HG02678 (cell line): ENCODE data around the gene ANTXR2.
"Not testable (repeated sequence)": the region's sequence is repeated elsewhere in the genome, so short reads cannot be mapped to it uniquely, and the experiment has no call there.

Source experiments
- ATAC-seq: cut with Tn5 transposase; IDR thresholded peaks from one replicate; pipeline ENCODE4 v1.9.1; 2021; ENCODE audit warnings: mild to moderate bottlenecking, moderate library complexity; ENCODE audit not compliant: unreplicated experiment

The ANTXR2 gene

GRCh38 chr4:80072744-80073472 is at the start of gene ANTXR2:
Gene ANTXR2 (minus strand): TSS chr4:80073229. CDS start chr4:80072560, 669 bp downstream.
- peak; percentile 65 for ATAC-seq

GRCh38 chr4:80121815-80122214 is 48.8 kb upstream of the ANTXR2 start:
- ATAC-seq, result not testable (repeated sequence)

- ATAC-seq, result not testable (repeated sequence)
These were observed 46.6 kb upstream of the ANTXR2 start for GRCh38 chr4:80119620-80120019.

GRCh38 chr4:80116516-80116915 is 43.5 kb upstream of the ANTXR2 start:
- no peak for ATAC-seq

GRCh38 chr4:80115368-80116181 is 42.5 kb upstream of the ANTXR2 start:
- no peak for ATAC-seq

GRCh38 chr4:80114732-80115265 is 41.8 kb upstream of the ANTXR2 start:
- no peak for ATAC-seq

GRCh38 chr4:80113615-80114014 is 40.6 kb upstream of the ANTXR2 start:
- no peak for ATAC-seq

GRCh38 chr4:80112236-80112635 is 39.2 kb upstream of the ANTXR2 start:
- no peak for ATAC-seq

- ATAC-seq, result no peak
These were observed 38.2 kb upstream of the ANTXR2 start for GRCh38 chr4:80111276-80111675.

GRCh38 chr4:80107374-80107773 is 34.3 kb upstream of the ANTXR2 start:
- ATAC-seq, result no peak

GRCh38 chr4:80104927-80105326 is 31.9 kb upstream of the ANTXR2 start:
- ATAC-seq, result no peak

- ATAC-seq, result no peak
These were observed 30.6 kb upstream of the ANTXR2 start for GRCh38 chr4:80103629-80104028.

- no peak for ATAC-seq
These were observed 28.7 kb upstream of the ANTXR2 start for GRCh38 chr4:80101792-80102116.

- no peak for ATAC-seq
These were observed 28.2 kb upstream of the ANTXR2 start for GRCh38 chr4:80101071-80101791.

GRCh38 chr4:80099671-80100070 is 26.6 kb upstream of the ANTXR2 start:
- ATAC-seq, result no peak

- ATAC-seq, result no peak
These were observed 25.6 kb upstream of the ANTXR2 start for GRCh38 chr4:80098635-80099034.

GRCh38 chr4:80097400-80098177 is 24.6 kb upstream of the ANTXR2 start:
- ATAC-seq, result no peak

GRCh38 chr4:80096175-80096850 is 23.3 kb upstream of the ANTXR2 start:
- ATAC-seq, result no peak

GRCh38 chr4:80094191-80094590 is 21.2 kb upstream of the ANTXR2 start:
- ATAC-seq, result no peak

GRCh38 chr4:80093563-80093962 is 20.5 kb upstream of the ANTXR2 start:
- ATAC-seq, result no peak
